Spleen (tissue), 11 donors: Measurements from ENCODE around the gene USP17L27. TPM values are rescaled to one million over a fixed set of nuclear protein-coding genes. Genes with fewer than 3 reads are reported as not detected.
"Not testable (repeated sequence)": the region's sequence is repeated elsewhere in the genome, so short reads cannot be mapped to it uniquely, and the experiment has no call there.

Source experiments
- DNase-seq: peaks from one replicate; pipeline ENCODE4 v3.0.0-alpha.2; 2020
- H3K27ac ChIP-seq, 8 donors: fragments of 200-600 bp; sonication (generic) in 7 of 8; 1 replicate in 4 of 8; 2 replicates in 4 of 8; pipeline versions ENCODE4 v1.5.0 to v1.8.0; 2016 to 2021; ENCODE audit warnings: inconsistent platforms in 4 of 8, mild to moderate bottlenecking in 4 of 8, moderate library complexity in 1 of 8
- H3K27me3 ChIP-seq, 7 donors: fragments of 200-600 bp; sonication (generic) in 6 of 7; replicated peaks in 1 of 7; 1 replicate in 4 of 7; 2 replicates in 3 of 7; pipeline versions ENCODE4 v1.5.0 to v1.8.0; 2016 to 2021; ENCODE audit warnings: inconsistent platforms in 3 of 7, mild to moderate bottlenecking in 1 of 7
- H3K36me3 ChIP-seq, 6 donors: fragments of 200-600 bp; sonication (generic) in 5 of 6; 1 replicate in 4 of 6; 2 replicates in 2 of 6; pipeline versions ENCODE4 v1.5.0 to v1.8.0; 2016 to 2021; ENCODE audit warnings: inconsistent platforms in 2 of 6
- H3K4me1 ChIP-seq, 6 donors: fragments of 200-600 bp; sonication (generic) in 5 of 6; 1 replicate in 3 of 6; 2 replicates in 3 of 6; pipeline versions ENCODE4 v1.5.0 to v1.8.0; 2016 to 2021; ENCODE audit warnings: inconsistent platforms in 3 of 6
- H3K4me3 ChIP-seq, 8 donors: fragments of 200-600 bp; sonication (generic) in 7 of 8; 1 replicate in 4 of 8; 2 replicates in 4 of 8; pipeline versions ENCODE4 v1.5.0 to v1.8.0; 2016 to 2021; ENCODE audit warnings: inconsistent platforms in 4 of 8, mild to moderate bottlenecking in 4 of 8, moderate library complexity in 2 of 8
- H3K9me3 ChIP-seq, 8 donors: fragments of 200-600 bp; sonication (generic) in 7 of 8; 1 replicate in 4 of 8; 2 replicates in 4 of 8; pipeline versions ENCODE4 v1.5.0 to v1.8.0; 2016 to 2021; ENCODE audit warnings: inconsistent platforms in 4 of 8
- CTCF ChIP-seq, 11 experiments: fragments of 200-600 bp in 7 of 11; fragments of 450-650 bp in 4 of 11; sonication (generic) in 4 of 11; IDR thresholded peaks in 8 of 11; conservative IDR thresholded peaks in 3 of 11; 1 replicate in 7 of 11; 2 replicates in 4 of 11; pipeline versions ENCODE4 v1.4.0 to v1.8.0; 2016 to 2021; ENCODE audit warnings: antibody characterized with exemption in 11 of 11, inconsistent platforms in 4 of 11, mild to moderate bottlenecking in 1 of 11
- POLR2A ChIP-seq, 3 donors: fragments of 450-650 bp; IDR thresholded peaks; one replicate each; pipeline ENCODE4 v1.5.1; 2017; ENCODE audit warnings: antibody characterized with exemption in 3 of 3, mild to moderate bottlenecking in 1 of 3
- POLR2AphosphoS5 ChIP-seq, 3 donors: sonication (generic); formaldehyde crosslinking; IDR thresholded peaks; one replicate each; pipeline ENCODE4 v1.5.1; 2017; ENCODE audit warnings: antibody characterized with exemption in 3 of 3
- WGBS, 5 donors: extraction: QIAGEN DNeasy Blood & Tissue Kit in 3 of 5; methylation state at CpG; one replicate each; pipeline versions ENCODE4 v1.1.5 to v1.1.7; 2013 to 2018; 5-methylcytosine and 5-hydroxymethylcytosine counted together
- intact Hi-C: fragments of 100-400 bp; cut with DNase I; formaldehyde crosslinking; loops from one replicate; pipeline ENCODE4 v1.15.0; 2023; ENCODE audit warnings: low total_unique reads
- polyA plus RNA-seq, 3 donors: library from polyadenylated mRNA; stranded (reverse); fragments of 200-250 nt; gene quantifications; one replicate each; pipeline ENCODE4 v1.2.1, GENCODE V29; 2013
- total RNA-seq, 7 donors: library from RNA; depleted of rRNA in 3 of 7; stranded (reverse); fragments of >200 nt in 3 of 7; fragmentation: NEBNext Ultra II Directional in 4 of 7; extraction: Animal tissue kit (Norgen Biotek cat#: 25700) in 4 of 7; gene quantifications; one replicate each; pipeline versions ENCODE4 v1.1.0 to v1.2.1, GENCODE V29; 2016 to 2021
- donor health status: healthy with polysubstance abuse.
- donor health status: DM: no; HTN: no; CAD: no; lungs with moderate emphysema.
- donor health status: DM: no; HTN: no; CAD: no.
- donor health status: Bipolar disorder and iron deficiency.
- donor health status: healthy.
- donor health status: DM: no; HTN: no; CAD: no.
- donor health status: DM: yes; HTN: yes; CAD: no.

USP17L27 gene
- total and polyA plus RNA-seq, 10 donors = not detected

GRCh38 chr4:9381012-9381534 lies 37.1 kb downstream of the USP17L27 start:
- DNase-seq = peak; percentile 82
- H3K27ac ChIP-seq, H3K27me3 ChIP-seq, H3K36me3 ChIP-seq, intact Hi-C loops, H3K4me1 ChIP-seq, H3K9me3 ChIP-seq: not testable (repeated sequence)
- peak in 9 of 11 experiments; percentile 25 to 78 (median 63) for TF ChIP-seq CTCF (IDR thresholded peaks at IDR 0.05 in 8 of 11, conservative IDR thresholded peaks at IDR 0.05 in 3 of 11)
- WGBS, 5 donors = 22 to 42% (median 34%) methylated on average over 6 to 36 of the region's 36 CpGs
- peak overlapping the region in 6 of 8 donors; percentile 15 to 61 (median 28) for H3K4me3 ChIP-seq

- H3K4me1 ChIP-seq = no peaks in the 10 kb centered on the region
- no peak for DNase-seq
- peaks cover 0 to 2% (median 0%) of the 10 kb centered on the region in 7 donors for H3K27me3 ChIP-seq
- TF ChIP-seq CTCF (IDR thresholded peaks at IDR 0.05 in 8 of 11, conservative IDR thresholded peaks at IDR 0.05 in 3 of 11) (no peak), POLR2A (IDR thresholded peaks at IDR 0.05) (no peak), POLR2AphosphoS5 (IDR thresholded peaks at IDR 0.05) (no peak)
- 76 to 100% (median 86%) methylated on average over 1 of the region's 1 CpG for WGBS, 5 donors
- H3K9me3 ChIP-seq = no peaks in the 10 kb centered on the region
- H3K27ac ChIP-seq = no peak overlapping the region
- intact Hi-C loops = no loop called here
- H3K36me3 ChIP-seq = no peaks in the 10 kb centered on the region
- no peak overlapping the region for H3K4me3 ChIP-seq
These were observed 40.2 kb downstream of the USP17L27 start for GRCh38 chr4:9384126-9384525.

- intact Hi-C loops, H3K36me3 ChIP-seq, DNase-seq, H3K27ac ChIP-seq, H3K9me3 ChIP-seq, H3K4me3 ChIP-seq, H3K4me1 ChIP-seq, H3K27me3 ChIP-seq: not testable (repeated sequence)
- WGBS, 5 donors = 27 to 38% (median 36%) methylated on average over 2 of the region's 2 CpGs
These were observed 45.1 kb downstream of the USP17L27 start for GRCh38 chr4:9389001-9389400.

Other genes starting within 250 kb of the USP17L27 start
- gene FAM90A26, start 173.7 kb upstream of the USP17L27 start, total RNA-seq = not detected
- not detected for gene FAM90A26, start 173.7 kb upstream of the USP17L27 start, polyA plus RNA-seq
- gene USP17L10, start 133.5 kb upstream of the USP17L27 start, total RNA-seq = not detected
- not detected for gene USP17L10, start 133.5 kb upstream of the USP17L27 start, polyA plus RNA-seq
- not detected for gene USP17L11, start 128.7 kb upstream of the USP17L27 start, total RNA-seq
- gene USP17L11, start 128.7 kb upstream of the USP17L27 start, polyA plus RNA-seq = not detected
- gene USP17L12, start 124.0 kb upstream of the USP17L27 start, total RNA-seq = not detected
- not detected for gene USP17L12, start 124.0 kb upstream of the USP17L27 start, polyA plus RNA-seq
- gene USP17L13, start 119.3 kb upstream of the USP17L27 start, total RNA-seq = not detected
- gene USP17L13, start 119.3 kb upstream of the USP17L27 start, polyA plus RNA-seq = not detected
- gene USP17L15, start 109.8 kb upstream of the USP17L27 start, total RNA-seq = not detected
- gene USP17L15, start 109.8 kb upstream of the USP17L27 start, polyA plus RNA-seq = not detected
- not detected for gene USP17L17, start 100.3 kb upstream of the USP17L27 start, total RNA-seq
- not detected for gene USP17L17, start 100.3 kb upstream of the USP17L27 start, polyA plus RNA-seq
- gene USP17L18, start 95.5 kb upstream of the USP17L27 start, total RNA-seq = not detected
- not detected for gene USP17L18, start 95.5 kb upstream of the USP17L27 start, polyA plus RNA-seq
- not detected for gene USP17L19, start 90.8 kb upstream of the USP17L27 start, total RNA-seq
- not detected for gene USP17L19, start 90.8 kb upstream of the USP17L27 start, polyA plus RNA-seq
- not detected for gene USP17L20, start 86.0 kb upstream of the USP17L27 start, total RNA-seq
- not detected for gene USP17L20, start 86.0 kb upstream of the USP17L27 start, polyA plus RNA-seq
- not detected for gene USP17L21, start 81.3 kb upstream of the USP17L27 start, total RNA-seq
- not detected for gene USP17L21, start 81.3 kb upstream of the USP17L27 start, polyA plus RNA-seq
- gene USP17L22, start 76.5 kb upstream of the USP17L27 start, total RNA-seq = not detected
- gene USP17L22, start 76.5 kb upstream of the USP17L27 start, polyA plus RNA-seq = not detected
- not detected for gene USP17L24, start 19.0 kb upstream of the USP17L27 start, total RNA-seq
- not detected for gene USP17L24, start 19.0 kb upstream of the USP17L27 start, polyA plus RNA-seq
- not detected for gene USP17L25, start 14.2 kb upstream of the USP17L27 start, total RNA-seq
- gene USP17L25, start 14.2 kb upstream of the USP17L27 start, polyA plus RNA-seq = not detected
- not detected for gene USP17L26, start 9.5 kb upstream of the USP17L27 start, total RNA-seq
- gene USP17L26, start 9.5 kb upstream of the USP17L27 start, polyA plus RNA-seq = not detected
- not detected for gene USP17L5, start 4.7 kb upstream of the USP17L27 start, total RNA-seq
- gene USP17L5, start 4.7 kb upstream of the USP17L27 start, polyA plus RNA-seq = not detected
- gene USP17L28, start 4.7 kb downstream of the USP17L27 start, total RNA-seq = not detected
- gene USP17L28, start 4.7 kb downstream of the USP17L27 start, polyA plus RNA-seq = not detected
- not detected for gene USP17L29, start 9.5 kb downstream of the USP17L27 start, total RNA-seq
- gene USP17L29, start 9.5 kb downstream of the USP17L27 start, polyA plus RNA-seq = not detected
- not detected for gene USP17L30, start 19.0 kb downstream of the USP17L27 start, total RNA-seq
- gene USP17L30, start 19.0 kb downstream of the USP17L27 start, polyA plus RNA-seq = not detected
- gene DEFB131A, start 100.3 kb downstream of the USP17L27 start, total RNA-seq = not detected
- not detected for gene DEFB131A, start 100.3 kb downstream of the USP17L27 start, polyA plus RNA-seq